Measurements from ENCODE around the gene SLIT3.

DNA sequence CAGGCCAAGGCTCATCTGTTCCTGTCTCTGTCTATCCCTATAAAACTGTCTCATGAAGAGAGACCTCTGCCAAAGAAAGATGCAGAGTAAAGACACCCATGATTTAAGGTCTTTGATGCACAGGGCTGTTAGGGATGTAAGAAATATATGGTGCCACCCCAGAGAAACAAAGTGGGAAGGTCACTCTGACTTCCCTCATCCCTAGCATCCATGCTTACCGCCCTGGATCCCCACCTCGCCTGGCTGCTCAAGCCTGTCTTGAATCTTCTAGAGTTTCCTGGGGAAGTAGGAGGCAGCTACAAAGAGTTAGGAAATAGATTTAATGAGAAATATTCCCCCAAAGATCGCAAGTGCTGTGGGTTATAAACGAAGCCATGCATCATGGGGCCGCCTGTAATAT lies 349.2 kb downstream of the SLIT3 start:
- TF ChIP-seq ZNF655 (CRISPR knock-in tag; IDR thresholded peaks at IDR 0.05) (no peak), ZNF431 (CRISPR knock-in tag; IDR thresholded peaks at IDR 0.05) (no peak), BMI1 (IDR thresholded peaks at IDR 0.05; ENCODE audit: low read length) (no peak), AFF4 (CRISPR knock-in tag; IDR thresholded peaks at IDR 0.05) (no peak), MLLT1 (IDR thresholded peaks at IDR 0.05) (no peak), SIX5 (IDR thresholded peaks at IDR 0.05; ENCODE audit: borderline replicate concordance in 1 of 2, insufficient read depth in 1 of 2, low read depth in 1 of 2, low read length in 2 of 2) (no peak), IFI16 (CRISPR knock-in tag; IDR thresholded peaks at IDR 0.05) (no peak)
- TF ChIP-seq, protein P1, sequence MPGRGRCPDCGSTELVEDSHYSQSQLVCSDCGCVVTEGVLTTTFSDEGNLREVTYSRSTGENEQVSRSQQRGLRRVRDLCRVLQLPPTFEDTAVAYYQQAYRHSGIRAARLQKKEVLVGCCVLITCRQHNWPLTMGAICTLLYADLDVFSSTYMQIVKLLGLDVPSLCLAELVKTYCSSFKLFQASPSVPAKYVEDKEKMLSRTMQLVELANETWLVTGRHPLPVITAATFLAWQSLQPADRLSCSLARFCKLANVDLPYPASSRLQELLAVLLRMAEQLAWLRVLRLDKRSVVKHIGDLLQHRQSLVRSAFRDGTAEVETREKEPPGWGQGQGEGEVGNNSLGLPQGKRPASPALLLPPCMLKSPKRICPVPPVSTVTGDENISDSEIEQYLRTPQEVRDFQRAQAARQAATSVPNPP (IDR thresholded peaks at IDR 0.05; ENCODE audit: borderline replicate concordance, insufficient read depth, insufficient read length): no peak
